RWPE1 (cell line): Measurements from ENCODE around the gene PHPT1.
"Not testable (repeated sequence)": the region's sequence is repeated elsewhere in the genome, so short reads cannot be mapped to it uniquely, and the experiment has no call there.

Experiments
- CTCF ChIA-PET: fragments of 350-600 bp; sonication (Branson Sonifier 250); formaldehyde crosslinking; extraction: SDS; loops from one replicate; lab custom pipeline; 2021; lab: Yijun Ruan, JAX
- POLR2A ChIA-PET: fragments of 400-600 bp; formaldehyde crosslinking; extraction: SDS; loops from one replicate; lab custom pipeline; 2020; ENCODE audit warnings: antibody characterized with exemption; ENCODE audit not compliant: low non-redundant PET; lab: Yijun Ruan, JAX
- DNase-seq: peaks from one replicate; pipeline ENCODE4 v3.0.0; 2012; ENCODE audit warnings: low spot score
- H3K27ac ChIP-seq: fragments of 450-650 bp; 2 replicates; pipeline ENCODE4 v1.5.1; 2017
- CTCF ChIP-seq: fragments of 450-650 bp; conservative IDR thresholded peaks from 2 replicates; pipeline ENCODE4 v1.5.1; 2017; ENCODE audit warnings: low read depth, mild to moderate bottlenecking

PHPT1 gene

GRCh38 chr9:136875155-136875554 is 25.9 kb downstream of the PHPT1 start:
- DNase-seq: no peak
- TF ChIP-seq CTCF: no peak
- no peak overlapping the region for H3K27ac ChIP-seq
- CTCF ChIA-PET: no interaction called here
- POLR2A ChIA-PET: no interaction called here

- TF ChIP-seq CTCF: no peak
- CTCF ChIA-PET: interaction anchor here (0.6 to 1.5 kb wide), 2 partner anchors 17 to 34 kb away, joined by 3 read pairs; partner anchors contain the start of gene AJM1
- no peak overlapping the region for H3K27ac ChIP-seq
- no peak for DNase-seq
- POLR2A ChIA-PET: no interaction called here
Observed at GRCh38 chr9:136876476-136876875, 27.3 kb downstream of the PHPT1 start.

GRCh38 chr9:136880651-136881050 is 31.4 kb downstream of the PHPT1 start:
- ChIA-PET POLR2A (no interaction called here), CTCF (no interaction called here)
- H3K27ac ChIP-seq: peak overlapping the region; percentile 85; the same call in 1 of the 2 replicates
- no peak for DNase-seq
- TF ChIP-seq CTCF: no peak

DNA sequence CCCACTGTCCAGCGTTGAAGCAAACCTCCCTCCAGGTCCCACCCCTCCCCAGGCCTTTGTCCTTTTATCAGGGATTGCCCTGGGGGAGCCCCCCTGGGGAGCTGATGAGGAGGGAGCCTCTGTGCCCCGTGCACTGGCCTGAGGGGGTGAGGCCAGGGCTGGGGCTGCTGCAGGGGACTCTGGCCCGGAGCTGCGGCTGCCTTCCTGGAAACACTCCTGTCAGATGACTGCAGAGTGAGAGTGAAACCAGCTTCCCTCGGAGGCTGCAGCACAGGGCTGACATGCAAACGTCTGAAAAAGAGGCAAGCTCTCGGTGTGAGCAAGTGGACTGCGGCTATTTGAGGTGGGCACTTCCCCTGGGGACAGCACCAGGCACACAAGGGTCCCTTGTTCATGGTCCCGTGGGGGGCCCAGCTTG is 32.5 kb downstream of the PHPT1 start:
- peak overlapping the region; percentile 85 for H3K27ac ChIP-seq
- DNase-seq: no peak
- ChIA-PET POLR2A (interaction anchor here (0.6 to 1.4 kb wide), 2 partner anchors 16 to 37 kb away, joined by 4 to 7 read pairs; partner anchors contain the start of gene EDF1), CTCF (interaction anchor here (0.6 to 1.7 kb wide), 7 partner anchors 20 to 628 kb away, joined by 3 to 7 read pairs (median 3); partner anchors contain the start of genes AJM1 and FBXW5)
- TF ChIP-seq CTCF: no peak

GRCh38 chr9:136882109-136882946 is 33.1 kb downstream of the PHPT1 start:
- DNase-seq: peak; percentile 98
- TF ChIP-seq CTCF: no peak
- CTCF ChIA-PET: interaction anchor here (0.6 to 1.7 kb wide), 6 partner anchors 29 to 181 kb away, joined by 3 to 7 read pairs (median 4); partner anchors contain the start of genes AJM1 and FBXW5
- POLR2A ChIA-PET: interaction anchor here (0.6 to 1.4 kb wide), 3 partner anchors 16 to 37 kb away, joined by 3 to 7 read pairs (median 4); partner anchors contain the start of gene EDF1
- peak overlapping the region; percentile 85 for H3K27ac ChIP-seq

DNA sequence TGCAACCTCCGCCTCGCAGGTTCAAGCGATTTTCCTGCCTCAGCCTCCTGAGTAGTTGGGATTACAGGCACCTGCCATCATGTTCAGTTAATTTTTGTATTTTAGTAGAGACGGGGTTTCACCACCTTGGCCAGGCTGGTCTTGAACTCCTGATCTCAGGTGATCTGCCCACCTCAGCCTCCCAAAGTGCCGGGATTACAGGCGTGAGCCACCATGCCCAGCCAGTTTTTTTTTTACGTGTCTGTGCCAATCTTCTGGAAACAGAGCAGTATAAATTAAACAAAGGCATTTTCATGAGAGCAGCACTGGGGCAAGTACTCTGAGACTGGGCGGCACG is 33.7 kb downstream of the PHPT1 start:
- peak overlapping the region; percentile 85 for H3K27ac ChIP-seq
- CTCF ChIA-PET: interaction anchor here (0.6 to 1.7 kb wide), 3 partner anchors 36 to 153 kb away, joined by 3 to 7 read pairs (median 4); no protein-coding TSS in a partner anchor
- POLR2A ChIA-PET: interaction anchor here (0.7 kb wide), 1 partner anchor 29 kb away, joined by 5 read pairs; no protein-coding TSS in a partner anchor
- DNase-seq: not testable (repeated sequence)

GRCh38 chr9:136883670-136884069 is 34.5 kb downstream of the PHPT1 start:
- not testable (repeated sequence) for DNase-seq
- ChIA-PET CTCF (interaction anchor here (0.6 kb wide), 1 partner anchor 40 kb away, joined by 3 read pairs; no protein-coding TSS in a partner anchor), POLR2A (interaction anchor here (0.7 kb wide), 1 partner anchor 30 kb away, joined by 5 read pairs; no protein-coding TSS in a partner anchor)
- peak overlapping the region; percentile 85 for H3K27ac ChIP-seq
